ENCODE data around the gene KTN1.

KTN1 gene

DNA sequence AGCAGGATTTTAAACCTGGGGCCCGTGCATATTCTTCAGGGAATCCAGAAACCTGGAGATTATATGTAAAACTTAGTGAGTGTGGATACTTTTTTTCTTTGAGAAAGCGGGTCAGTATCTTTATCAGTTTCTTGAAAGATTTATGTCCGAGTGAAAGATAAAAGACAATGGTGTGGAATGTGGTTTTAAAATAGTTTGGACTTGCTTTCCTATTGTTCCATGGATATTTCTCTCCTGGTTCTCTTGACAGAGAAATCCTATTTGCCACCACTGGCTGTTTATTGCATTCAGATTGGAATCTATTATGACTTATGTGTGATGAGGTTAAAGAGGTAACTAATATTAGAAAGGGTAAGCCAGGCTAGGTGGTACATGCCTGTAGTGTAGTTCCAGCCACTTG is 27.4 kb downstream of the KTN1 start:
- TF ChIP-seq GATA3 (IDR thresholded peaks at IDR 0.05; ENCODE audit: low read depth, low read length) (no peak), GATA2 (IDR thresholded peaks at IDR 0.05; ENCODE audit: low read depth, low read length) (no peak)

DNA sequence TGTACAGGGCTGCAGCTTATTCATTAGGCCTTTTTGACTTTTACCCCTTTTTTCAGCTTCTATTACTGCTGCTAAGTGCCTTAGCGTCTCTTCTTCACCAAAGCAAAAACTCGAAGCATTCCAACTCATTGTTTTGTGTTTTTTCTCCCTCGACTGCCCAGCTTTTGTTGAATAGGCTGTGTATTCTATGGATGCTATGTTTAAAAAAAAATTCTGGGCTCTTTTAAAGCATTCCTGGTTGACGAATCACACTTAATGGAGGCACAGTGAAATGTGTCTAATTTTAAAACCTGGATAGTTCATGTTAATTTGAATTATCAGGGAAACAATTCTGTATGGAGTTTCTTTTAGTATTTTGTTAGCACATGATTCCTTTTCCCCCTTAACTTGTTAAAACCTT is 29.7 kb downstream of the KTN1 start:
- TF ChIP-seq GATA3 (IDR thresholded peaks at IDR 0.05; ENCODE audit: low read depth, low read length), result no peak
- no peak for TF ChIP-seq GATA2 (IDR thresholded peaks at IDR 0.05; ENCODE audit: low read depth, low read length)

DNA sequence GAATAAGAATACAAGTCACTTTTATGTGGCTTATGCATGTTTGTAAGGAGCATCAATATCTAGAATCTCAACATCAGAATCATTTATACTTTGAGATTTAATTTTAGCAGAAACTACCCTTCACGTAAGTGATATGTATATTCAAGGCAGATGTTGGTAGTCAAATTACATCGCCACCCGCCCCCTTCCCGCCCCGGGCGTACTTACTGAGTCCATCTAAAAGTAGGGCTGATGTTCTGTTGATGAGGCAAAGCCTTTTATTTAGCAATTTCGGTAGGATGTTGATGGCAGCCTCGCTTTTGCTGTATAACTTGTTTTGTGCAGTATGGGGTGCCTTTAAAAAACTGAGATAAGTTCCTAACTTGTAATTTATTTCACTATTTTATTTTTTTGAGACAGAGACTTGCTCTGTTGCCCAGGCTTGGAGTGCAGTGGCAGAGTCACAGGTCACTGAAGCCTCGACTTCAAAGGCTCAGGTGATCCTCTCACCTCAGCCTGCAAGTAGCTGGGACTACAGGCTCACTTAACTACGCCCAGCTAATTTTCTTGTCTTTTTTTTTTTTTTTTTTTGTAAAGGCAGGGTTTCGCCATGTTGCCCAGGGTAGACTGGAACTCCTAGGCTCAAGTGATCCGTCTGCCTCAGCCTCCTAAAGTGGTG is 30.8 kb downstream of the KTN1 start:
- no peak for TF ChIP-seq GATA2 (IDR thresholded peaks at IDR 0.05; ENCODE audit: low read depth, low read length)
- no peak for TF ChIP-seq GATA3 (IDR thresholded peaks at IDR 0.05; ENCODE audit: low read depth, low read length)

DNA sequence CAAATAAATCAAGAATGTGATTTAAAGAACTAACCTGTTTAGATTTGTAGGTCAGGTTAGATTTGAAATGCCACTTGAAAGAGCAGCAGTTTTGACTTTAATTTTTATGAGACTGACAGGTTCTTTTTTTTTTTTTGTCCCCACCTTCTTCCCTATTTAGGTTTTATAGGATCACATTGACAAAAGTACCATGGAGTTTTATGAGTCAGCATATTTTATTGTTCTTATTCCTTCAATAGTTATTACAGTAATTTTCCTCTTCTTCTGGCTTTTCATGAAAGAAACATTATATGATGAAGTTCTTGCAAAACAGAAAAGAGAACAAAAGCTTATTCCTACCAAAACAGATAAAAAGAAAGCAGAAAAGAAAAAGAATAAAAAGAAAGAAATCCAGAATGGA is 31.9 kb downstream of the KTN1 start:
- TF ChIP-seq GATA2 (IDR thresholded peaks at IDR 0.05; ENCODE audit: low read depth, low read length), result no peak

DNA sequence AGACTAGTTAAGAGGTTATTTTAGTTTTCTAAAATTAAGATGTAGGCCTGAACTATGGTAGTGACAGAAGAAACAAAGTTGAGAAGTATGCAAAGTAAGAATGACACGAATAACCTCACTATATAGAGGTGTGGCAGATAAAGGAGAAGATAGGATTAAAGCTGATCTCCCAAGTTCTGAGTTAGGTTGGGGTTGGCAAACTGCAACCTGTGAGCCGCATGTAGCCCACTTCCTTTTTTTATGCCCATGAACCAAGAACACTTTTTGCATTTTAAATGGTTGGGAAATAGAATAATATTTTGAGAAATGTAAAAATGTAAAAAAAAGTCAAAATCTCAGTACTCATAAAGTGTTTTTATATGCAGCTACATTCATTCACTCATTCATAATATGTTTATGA is 34.3 kb downstream of the KTN1 start:
- TF ChIP-seq GATA3 (IDR thresholded peaks at IDR 0.05; ENCODE audit: low read depth, low read length) (no peak), GATA2 (IDR thresholded peaks at IDR 0.05; ENCODE audit: low read depth, low read length) (no peak)

DNA sequence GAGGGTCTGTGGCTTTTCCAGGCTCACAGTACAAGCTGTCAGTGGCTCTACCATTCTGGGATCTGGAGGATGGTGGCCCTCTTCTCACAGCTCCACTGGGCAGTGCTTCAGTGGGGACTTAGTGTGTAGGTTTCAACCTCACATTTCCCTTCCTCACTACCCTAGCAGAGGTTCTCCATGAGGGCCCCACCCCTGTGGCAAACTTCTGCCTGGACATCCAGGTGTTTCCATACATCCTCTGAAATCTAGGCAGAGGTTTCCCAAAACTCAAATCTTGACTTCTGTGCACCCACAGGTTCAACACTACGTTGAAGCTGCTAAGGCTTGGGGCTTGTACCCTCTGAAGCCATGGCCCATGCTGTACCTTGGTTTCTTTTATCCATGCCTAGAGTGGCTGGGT is 40.3 kb downstream of the KTN1 start:
- TF ChIP-seq GATA2 (IDR thresholded peaks at IDR 0.05; ENCODE audit: low read depth, low read length), result no peak

DNA sequence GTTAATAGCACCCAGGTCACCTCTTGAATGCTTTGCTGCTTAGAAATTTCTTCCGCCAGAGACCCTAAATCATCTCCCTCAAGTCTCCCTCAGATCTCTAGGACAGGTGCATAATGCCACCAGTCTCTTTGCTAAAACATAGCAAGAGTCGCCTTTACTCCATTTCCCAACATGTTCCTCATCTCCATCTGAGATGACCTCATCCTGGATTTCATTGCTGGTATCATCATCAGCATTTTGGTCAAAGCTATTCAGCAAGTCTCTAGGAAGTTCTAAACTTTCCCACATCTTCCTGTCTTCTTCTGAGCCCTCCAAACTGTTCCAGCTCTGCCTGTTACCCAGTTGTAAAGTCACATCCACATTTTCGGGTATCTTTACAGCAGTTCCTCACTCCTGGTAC is 41.0 kb downstream of the KTN1 start:
- TF ChIP-seq GATA2 (IDR thresholded peaks at IDR 0.05; ENCODE audit: low read depth, low read length), result no peak
- no peak for TF ChIP-seq GATA3 (IDR thresholded peaks at IDR 0.05; ENCODE audit: low read depth, low read length)

DNA sequence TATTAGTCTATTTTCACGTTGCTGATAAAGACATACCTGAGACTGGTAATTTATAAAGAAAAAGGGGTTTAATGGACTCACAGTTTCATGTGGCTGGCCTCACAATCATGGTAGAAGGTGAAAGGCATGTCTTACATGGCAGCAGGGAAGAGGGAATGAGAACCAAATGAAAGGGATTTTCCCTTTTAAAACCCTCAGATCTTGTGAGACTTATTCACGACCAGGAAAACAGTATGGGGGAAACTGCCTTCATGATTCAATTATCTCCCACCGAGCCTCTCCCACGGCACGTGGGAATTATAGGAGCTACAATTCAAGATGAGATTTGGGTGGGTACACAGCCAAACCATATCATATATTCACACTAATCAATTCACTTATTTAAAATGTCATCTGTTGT is 41.4 kb downstream of the KTN1 start:
- TF ChIP-seq GATA3 (IDR thresholded peaks at IDR 0.05; ENCODE audit: low read depth, low read length) (no peak), GATA2 (IDR thresholded peaks at IDR 0.05; ENCODE audit: low read depth, low read length) (no peak)

DNA sequence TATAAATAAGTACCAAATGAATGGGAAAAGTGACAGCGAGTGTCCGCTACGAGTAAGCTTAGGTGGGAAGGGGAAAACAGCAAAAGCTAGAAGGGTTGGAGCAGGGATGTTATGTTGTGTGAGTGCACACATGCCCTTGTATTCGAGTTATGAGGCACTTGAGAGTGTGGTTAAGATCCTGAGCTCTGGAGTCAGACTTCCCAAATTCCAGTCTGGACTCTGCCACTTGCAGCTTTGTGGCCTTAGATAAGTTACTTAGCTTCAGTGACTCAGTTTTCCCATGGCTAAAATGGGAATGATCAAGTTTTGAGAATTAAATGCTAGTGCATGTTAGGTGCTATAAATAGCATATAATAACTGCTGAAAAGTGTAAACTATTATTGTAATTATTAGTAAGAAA is 44.9 kb downstream of the KTN1 start:
- TF ChIP-seq GATA3 (IDR thresholded peaks at IDR 0.05; ENCODE audit: low read depth, low read length), result no peak

DNA sequence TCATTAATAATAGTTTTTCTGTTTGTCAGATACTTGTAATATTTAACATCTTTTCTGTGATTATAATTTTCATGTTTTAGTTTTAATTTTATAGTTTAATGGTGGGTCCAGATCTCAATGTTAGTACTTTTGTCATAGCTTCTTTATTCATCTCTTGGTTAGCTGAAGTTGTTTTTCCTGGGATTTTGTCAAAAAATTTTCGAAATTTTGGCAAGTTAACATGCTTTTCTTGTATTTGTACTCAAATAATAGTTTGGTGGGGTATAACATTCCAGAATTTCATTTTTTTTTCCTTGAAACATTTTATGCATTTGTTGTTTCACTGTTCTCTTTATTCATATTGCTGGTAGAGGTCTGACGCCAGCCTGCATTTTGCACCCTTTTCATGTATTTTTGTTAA is 45.5 kb downstream of the KTN1 start:
- TF ChIP-seq GATA3 (IDR thresholded peaks at IDR 0.05; ENCODE audit: low read depth, low read length) (no peak), GATA2 (IDR thresholded peaks at IDR 0.05; ENCODE audit: low read depth, low read length) (no peak)

DNA sequence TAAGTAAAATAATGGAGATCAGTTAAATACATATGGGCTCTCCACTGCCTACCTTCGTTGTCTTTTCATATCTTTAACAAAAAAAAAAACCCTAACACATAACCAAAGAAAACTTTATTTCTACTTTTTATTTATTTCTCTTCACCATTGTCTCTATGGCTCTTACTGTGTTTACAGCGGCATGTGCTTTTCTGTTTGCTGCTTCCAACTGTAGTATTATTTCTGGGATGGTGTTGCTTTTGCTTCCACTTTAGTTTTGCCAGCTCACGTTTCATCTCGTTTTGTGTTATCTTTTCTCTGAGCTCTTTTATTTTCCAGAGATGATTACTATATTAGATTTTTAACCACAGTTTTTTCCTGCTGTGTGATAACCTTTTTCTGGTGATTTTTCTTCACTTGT is 46.1 kb downstream of the KTN1 start:
- no peak for TF ChIP-seq GATA3 (IDR thresholded peaks at IDR 0.05; ENCODE audit: low read depth, low read length)
- no peak for TF ChIP-seq GATA2 (IDR thresholded peaks at IDR 0.05; ENCODE audit: low read depth, low read length)

DNA sequence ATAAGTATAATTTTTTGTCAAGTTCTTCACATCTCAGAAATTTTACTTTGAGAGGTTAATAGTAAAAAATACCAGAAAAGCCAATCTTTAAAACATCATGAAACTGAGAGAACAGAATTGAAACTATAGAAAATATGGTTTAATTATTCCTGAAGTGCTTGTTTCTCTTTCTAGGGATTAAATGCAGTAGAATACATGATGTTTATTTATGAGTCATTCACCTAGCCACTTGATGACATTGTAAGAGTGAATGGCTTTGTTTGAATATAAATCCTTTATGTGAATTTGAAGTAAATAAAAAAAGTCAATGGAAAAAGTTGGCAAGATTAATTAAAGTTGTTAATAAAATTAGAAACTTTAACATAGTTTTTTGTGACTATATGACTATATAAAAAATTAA is 48.4 kb downstream of the KTN1 start:
- no peak for TF ChIP-seq GATA3 (IDR thresholded peaks at IDR 0.05; ENCODE audit: low read depth, low read length)
- no peak for TF ChIP-seq GATA2 (IDR thresholded peaks at IDR 0.05; ENCODE audit: low read depth, low read length)

DNA sequence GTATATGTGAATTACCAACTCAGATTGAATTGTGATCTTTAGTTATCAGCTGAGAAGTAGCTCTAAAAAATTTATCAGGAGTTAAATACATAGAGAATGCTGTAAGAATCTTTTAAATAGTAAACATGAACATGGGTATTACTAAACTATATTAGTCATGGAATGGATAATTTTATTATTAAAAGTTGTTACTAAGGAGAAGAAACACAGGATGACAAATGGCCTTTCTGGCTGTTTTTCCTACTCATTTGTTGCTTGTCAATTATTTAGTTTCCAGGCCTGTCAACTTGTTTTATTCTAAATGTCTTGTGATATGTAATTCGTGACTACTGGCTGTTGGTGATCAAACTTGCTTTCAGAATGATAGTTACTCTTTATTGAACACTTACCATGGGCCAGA is 58.7 kb downstream of the KTN1 start:
- TF ChIP-seq GATA2 (IDR thresholded peaks at IDR 0.05; ENCODE audit: low read depth, low read length) (no peak), GATA3 (IDR thresholded peaks at IDR 0.05; ENCODE audit: low read depth, low read length) (no peak)

DNA sequence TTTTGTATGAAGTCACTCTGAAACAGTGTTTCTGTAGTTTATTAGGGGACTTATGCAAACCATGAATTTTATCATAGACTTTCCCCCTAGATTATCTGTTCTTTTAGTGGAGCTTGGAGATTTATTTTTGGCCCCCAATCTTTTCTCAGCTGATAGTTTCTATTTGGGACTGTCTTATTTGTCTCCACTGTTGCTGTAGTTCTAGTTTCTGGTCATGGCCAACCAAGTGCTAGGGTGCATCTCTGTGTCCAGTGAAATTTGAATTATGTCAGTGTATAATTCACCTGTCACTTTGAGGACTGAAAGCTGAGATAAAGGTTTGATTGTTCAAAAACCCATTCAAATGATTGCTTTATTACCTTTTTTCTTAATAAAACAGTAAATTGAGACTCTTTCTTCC is 61.3 kb downstream of the KTN1 start:
- TF ChIP-seq GATA3 (IDR thresholded peaks at IDR 0.05; ENCODE audit: low read depth, low read length) (no peak), GATA2 (IDR thresholded peaks at IDR 0.05; ENCODE audit: low read depth, low read length) (no peak)

DNA sequence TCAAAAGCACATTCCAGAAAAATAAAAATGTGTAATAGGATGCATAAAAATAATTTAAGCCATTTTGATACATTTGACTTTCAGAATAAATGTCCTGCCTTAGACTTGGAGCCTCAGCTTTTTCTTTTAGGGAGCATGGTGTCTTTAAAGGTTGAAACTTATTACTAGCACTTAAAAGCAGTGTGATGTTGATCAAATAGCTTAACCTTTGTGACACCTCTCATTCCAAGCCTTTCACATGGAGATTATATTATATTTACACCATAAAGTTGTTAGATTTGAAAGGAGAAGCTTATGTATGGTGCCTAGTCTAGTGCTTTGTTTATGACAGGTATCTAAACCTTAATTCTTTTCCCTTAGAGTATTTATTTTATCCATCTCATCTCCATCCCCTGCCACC is 61.9 kb downstream of the KTN1 start:
- TF ChIP-seq GATA3 (IDR thresholded peaks at IDR 0.05; ENCODE audit: low read depth, low read length) (no peak), GATA2 (IDR thresholded peaks at IDR 0.05; ENCODE audit: low read depth, low read length) (no peak)

DNA sequence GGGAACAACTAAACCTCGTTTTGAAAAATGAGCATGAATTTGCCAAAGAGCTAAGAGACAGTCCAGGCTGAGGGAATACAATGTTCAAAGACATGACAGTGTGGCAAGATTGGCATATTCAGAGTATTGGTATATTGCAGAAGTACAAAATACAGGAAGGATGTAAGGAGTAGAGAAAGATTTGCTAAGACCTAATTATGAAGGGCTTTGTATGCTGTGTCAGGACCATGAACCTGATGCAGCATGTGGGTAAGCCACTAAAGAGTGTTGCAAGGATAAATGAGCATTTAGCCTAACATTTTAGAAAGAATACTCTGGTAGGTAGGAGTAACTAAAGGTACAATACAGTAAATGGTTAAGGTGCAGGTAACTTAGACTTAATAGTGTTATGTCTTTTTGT is 65.1 kb downstream of the KTN1 start:
- no peak for TF ChIP-seq GATA2 (IDR thresholded peaks at IDR 0.05; ENCODE audit: low read depth, low read length)

Data from SH-SY5Y (cell line).